ENCODE results near the gene NEMP2.

NEMP2 gene

DNA sequence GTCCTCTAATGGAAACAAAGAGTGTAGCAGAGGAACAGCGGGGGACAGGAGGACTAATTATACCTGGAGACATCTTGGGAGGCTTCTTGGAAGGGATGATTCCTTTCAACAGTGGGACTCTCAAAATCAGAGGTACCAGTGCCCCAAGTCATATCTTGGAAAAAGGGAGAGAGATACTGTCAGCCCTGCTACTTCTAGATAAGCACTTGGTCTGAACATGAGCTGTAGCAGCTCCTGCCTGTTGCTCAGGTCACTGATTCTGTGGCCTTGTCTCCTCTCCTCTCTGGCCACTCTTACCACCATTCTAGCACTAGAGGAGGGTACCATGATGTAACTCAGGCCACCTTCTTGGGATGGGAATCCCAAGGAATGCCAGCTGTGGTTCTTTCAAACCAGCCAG is 71.9 kb downstream of the NEMP2 start:
- Histone ChIP-seq H3K27me3 (no peaks in the 10 kb centered on the region), H3K27ac (no peak overlapping the region), H3K4me3 (no peak overlapping the region), H3K9me3 (no peaks in the 10 kb centered on the region), H3K4me1 (peaks cover 0 to 10% (median 5%) of the 10 kb centered on the region in 4 donors), H3K36me3 (peaks cover 0 to 11% (median 0%) of the 10 kb centered on the region in 3 donors)
- DNase-seq = no peak
- intact Hi-C loops (cut with DNase I; ENCODE audit: low total_unique reads) = no loop called here
- TF ChIP-seq CTCF (IDR thresholded peaks at IDR 0.05) = no peak

GRCh38 chr2:190462181-190462580 is 72.3 kb downstream of the NEMP2 start:
- peaks cover 0 to 6% (median 2%) of the 10 kb centered on the region in 4 donors for H3K4me1 ChIP-seq
- intact Hi-C loops (cut with DNase I; ENCODE audit: low total_unique reads) = no loop called here
- no peaks in the 10 kb centered on the region for H3K27me3 ChIP-seq
- no peak for TF ChIP-seq CTCF (IDR thresholded peaks at IDR 0.05)
- H3K9me3 ChIP-seq = no peaks in the 10 kb centered on the region
- DNase-seq = no peak
- no peak overlapping the region for H3K27ac ChIP-seq
- no peak overlapping the region for H3K4me3 ChIP-seq
- peaks cover 0 to 11% (median 0%) of the 10 kb centered on the region in 3 donors for H3K36me3 ChIP-seq

DNA sequence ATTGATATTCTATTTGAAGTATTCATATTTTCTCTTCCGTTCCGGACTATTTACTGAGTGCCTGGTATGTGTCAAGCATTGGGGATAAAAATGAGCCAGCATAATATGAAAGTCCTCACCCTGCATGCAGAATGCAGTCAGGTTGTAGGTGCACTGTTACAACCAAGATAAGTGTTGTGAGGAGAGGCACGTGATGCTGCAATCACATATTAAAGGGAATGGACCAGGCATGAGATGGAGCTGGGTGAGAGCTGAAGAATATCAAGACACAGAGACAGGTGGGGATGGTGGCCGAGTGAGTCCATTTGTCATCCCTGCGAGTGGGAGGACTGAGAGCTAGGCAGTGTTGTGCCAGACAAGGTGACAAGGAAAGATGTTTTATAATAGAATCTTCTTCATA is 74.0 kb downstream of the NEMP2 start:
- Histone ChIP-seq H3K27ac (no peak overlapping the region), H3K27me3 (no peaks in the 10 kb centered on the region), H3K36me3 (peaks cover 0 to 11% (median 7%) of the 10 kb centered on the region in 3 donors), H3K4me1 (no peaks in the 10 kb centered on the region), H3K4me3 (no peak overlapping the region), H3K9me3 (no peaks in the 10 kb centered on the region)
- TF ChIP-seq CTCF (IDR thresholded peaks at IDR 0.05) = no peak
- intact Hi-C loops (cut with DNase I; ENCODE audit: low total_unique reads) = no loop called here
- DNase-seq = no peak

DNA sequence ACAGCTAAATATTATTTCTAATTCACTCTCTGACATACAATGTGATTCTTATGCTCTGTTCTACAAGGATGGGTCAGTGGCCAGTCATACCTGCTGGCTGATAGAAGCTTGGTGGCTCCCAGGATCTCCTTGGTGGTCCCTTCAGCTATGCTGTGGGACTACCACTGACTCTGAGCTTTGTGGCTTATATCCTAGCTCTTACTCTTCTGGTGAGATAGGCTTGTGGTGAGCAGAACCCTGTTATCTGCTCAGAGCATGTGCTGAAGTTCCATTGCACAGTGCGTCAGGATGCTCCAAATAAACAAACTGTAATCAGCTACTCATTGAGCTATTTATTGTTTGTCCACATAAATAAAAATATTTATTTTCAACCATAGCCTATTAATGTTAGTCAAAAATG is 74.6 kb downstream of the NEMP2 start:
- no peak for DNase-seq
- intact Hi-C loops (cut with DNase I; ENCODE audit: low total_unique reads) = no loop called here
- no peak overlapping the region for H3K27ac ChIP-seq

DNA sequence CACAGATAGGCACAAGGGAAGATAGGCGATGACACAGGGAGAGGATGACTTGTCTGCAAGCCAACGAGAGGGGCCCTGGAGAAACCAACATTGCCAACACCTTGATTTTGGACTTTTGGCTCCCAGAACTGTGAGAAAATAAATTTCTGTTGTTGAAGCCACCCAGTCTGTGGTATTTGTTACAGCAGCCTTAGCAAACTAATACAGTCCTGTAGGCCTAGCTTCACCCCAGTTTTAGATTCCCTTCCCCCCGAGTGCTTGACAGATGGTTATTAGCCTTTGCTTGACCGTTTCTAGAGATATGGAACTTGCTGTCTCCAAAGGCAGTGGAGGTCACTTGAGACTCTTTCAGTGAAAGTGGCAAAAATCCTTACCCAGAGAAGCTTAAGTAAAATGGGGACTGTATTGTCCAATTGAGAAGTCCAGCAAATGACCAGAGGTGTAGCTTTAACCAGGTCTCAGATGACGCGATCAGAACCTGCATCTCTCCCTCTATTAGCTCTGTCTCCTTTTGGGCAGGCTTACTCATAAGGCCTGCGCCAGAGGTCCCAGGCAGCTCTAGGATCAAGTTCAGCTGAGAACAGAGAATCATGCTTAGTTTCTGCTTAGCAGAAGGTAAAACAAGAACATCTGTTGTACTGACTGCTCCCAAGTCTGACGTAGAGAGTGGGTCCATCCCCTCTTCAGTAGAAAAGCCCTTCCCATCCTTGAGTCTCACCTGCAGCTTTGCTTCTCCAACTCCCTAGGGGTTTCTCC is 76.0 kb downstream of the NEMP2 start:
- no peak for DNase-seq

More for the DNA sequence above, 74.6 kb downstream of the NEMP2 start:
- TF ChIP-seq CTCF (IDR thresholded peaks at IDR 0.05) = no peak
- no peaks in the 10 kb centered on the region for H3K9me3 ChIP-seq
- peaks cover 0 to 11% (median 7%) of the 10 kb centered on the region in 3 donors for H3K36me3 ChIP-seq
- no peaks in the 10 kb centered on the region for H3K27me3 ChIP-seq
- H3K4me1 ChIP-seq = no peaks in the 10 kb centered on the region
- no peak overlapping the region for H3K4me3 ChIP-seq

More for the DNA sequence above, 76.0 kb downstream of the NEMP2 start:
- H3K4me1 ChIP-seq = no peaks in the 10 kb centered on the region
- intact Hi-C loops (cut with DNase I; ENCODE audit: low total_unique reads) = no loop called here
- no peaks in the 10 kb centered on the region for H3K27me3 ChIP-seq
- H3K36me3 ChIP-seq = peaks cover 0 to 11% (median 7%) of the 10 kb centered on the region in 3 donors
- H3K27ac ChIP-seq = no peak overlapping the region
- no peak for TF ChIP-seq CTCF (IDR thresholded peaks at IDR 0.05)
- no peak overlapping the region for H3K4me3 ChIP-seq
- H3K9me3 ChIP-seq = no peaks in the 10 kb centered on the region
